Daoy (cell line): Measurements from ENCODE around the gene MEGF6. TPM values are rescaled to one million over a fixed set of nuclear protein-coding genes. Genes with fewer than 3 reads are reported as not detected.

ENCODE experiments used
- DNase-seq: peaks from one replicate; pipeline ENCODE4 v3.0.0-alpha.2; 2015; ENCODE audit warnings: low read depth
- total RNA-seq: library from RNA; depleted of rRNA; stranded (reverse); fragments of >200 nt; shearing (Covaris generic); gene quantifications from 2 replicates; pipeline ENCODE4 v1.2.3, GENCODE V29; 2014

MEGF6 gene
- total RNA-seq, 1 experiment from 2014 or later = 2.5 TPM

- DNase-seq = no peak
Observed at GRCh38 chr1:3609769-3610526, 1.4 kb downstream of the MEGF6 start.

DNA sequence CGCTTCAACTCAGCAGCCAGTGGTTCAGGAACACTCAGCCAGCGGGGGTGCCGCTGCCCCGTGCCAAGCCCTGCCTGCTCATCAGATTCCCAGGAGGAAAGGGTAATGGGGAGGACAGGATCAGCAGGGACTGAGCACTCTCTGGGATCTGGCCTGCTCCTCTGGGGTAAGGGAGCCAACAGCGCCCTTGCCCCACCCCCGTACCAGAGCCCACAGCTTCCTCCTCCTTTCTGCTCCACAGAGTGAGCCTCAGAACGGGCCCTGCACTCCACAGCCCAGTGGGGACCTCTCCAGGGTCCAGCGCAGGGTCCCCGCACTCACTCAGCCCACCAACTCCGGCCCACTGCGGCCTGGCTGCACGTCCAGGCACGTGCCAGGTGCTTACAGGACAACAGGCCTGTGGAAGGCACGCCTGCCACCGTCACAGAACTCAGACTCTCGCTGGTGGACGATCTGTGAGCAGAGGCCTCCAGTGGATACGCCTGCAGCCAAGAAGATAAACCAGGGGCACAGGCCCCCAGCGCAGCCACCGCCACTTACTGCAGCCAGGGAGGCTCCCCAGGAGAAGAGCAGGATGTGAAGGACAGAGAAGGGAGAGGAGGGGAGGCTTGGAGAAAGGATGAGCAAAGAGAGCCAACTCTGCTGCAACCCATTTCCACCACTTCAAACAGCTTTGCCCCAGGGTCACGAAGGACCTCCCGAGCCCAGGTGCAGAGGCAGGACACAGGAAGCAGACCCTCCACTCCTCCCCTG is 2.1 kb downstream of the MEGF6 start:
- DNase-seq = no peak

- DNase-seq = no peak
Observed at GRCh38 chr1:3608154-3608553, 3.2 kb downstream of the MEGF6 start.

GRCh38 chr1:3607703-3608065 is 3.6 kb downstream of the MEGF6 start:
- no peak for DNase-seq

GRCh38 chr1:3606779-3607702 is 4.3 kb downstream of the MEGF6 start:
- DNase-seq = no peak

GRCh38 chr1:3604997-3605823 is 6.1 kb downstream of the MEGF6 start:
- no peak for DNase-seq

DNA sequence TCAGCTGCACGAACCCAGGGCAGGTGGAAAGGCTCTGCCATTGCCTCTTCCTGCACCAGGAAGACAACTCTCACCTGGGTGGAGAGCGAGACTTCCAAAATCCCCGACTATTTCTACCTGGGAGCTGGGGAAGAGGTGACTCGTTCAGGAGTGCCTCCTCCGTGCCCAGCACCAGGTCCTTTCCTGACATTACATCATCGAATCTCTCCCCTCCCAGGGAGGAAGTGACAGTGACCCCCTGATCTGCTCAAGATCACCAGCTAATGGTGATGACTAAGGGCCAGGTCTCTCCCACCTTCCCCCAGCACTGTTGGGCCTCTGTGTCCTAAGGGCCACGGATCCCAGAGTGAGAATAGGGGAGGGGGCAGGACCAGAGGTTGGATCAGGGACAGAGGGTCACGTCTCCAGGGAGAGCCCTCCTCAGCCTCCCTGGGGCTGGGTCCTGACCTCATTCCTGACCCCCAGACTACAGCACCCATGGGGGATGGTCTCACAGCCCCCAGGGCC is 6.8 kb downstream of the MEGF6 start:
- no peak for DNase-seq

- no peak for DNase-seq
Observed at GRCh38 chr1:3603571-3604467, 7.5 kb downstream of the MEGF6 start.

DNA sequence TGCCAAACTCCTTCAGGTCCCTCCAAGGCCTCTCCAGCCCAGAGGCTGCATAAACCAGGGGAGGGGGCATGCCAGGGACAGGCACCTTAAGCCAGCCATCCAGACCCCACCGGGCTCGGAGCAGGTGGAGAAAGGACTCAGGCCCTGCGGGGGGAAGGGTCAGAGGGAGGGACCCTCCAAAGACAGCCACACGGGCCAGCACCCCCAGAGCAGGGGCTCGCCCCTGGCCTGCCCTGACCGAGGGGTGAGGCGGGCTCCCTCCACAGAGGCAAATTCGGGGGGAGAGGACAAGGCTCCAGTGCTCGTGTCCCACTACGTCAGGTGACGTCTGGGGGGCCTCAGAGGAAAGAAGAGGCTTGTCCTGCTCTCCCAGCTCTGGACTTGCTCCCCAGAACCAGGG is 8.2 kb downstream of the MEGF6 start:
- no peak for DNase-seq

DNA sequence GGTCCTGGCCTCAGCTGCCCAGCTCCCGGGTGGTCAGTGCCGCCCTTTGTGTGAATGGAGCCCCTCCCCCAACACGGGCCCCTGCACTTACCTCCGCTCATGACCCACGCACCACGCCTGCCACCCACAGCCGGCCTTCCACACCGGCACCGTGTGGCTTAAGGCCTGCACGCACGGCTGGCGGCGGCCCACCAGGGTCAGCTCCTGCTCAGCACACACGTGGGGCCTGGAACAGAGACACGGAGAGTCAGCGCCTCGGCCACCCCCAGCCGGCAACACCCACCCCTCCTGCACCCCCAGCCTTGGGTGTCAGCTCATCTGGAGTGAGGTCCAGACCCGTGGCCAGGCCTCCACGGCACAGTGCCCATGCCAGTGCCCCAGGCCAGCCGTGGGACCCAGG is 8.9 kb downstream of the MEGF6 start:
- no peak for DNase-seq

GRCh38 chr1:3601743-3602142 is 9.6 kb downstream of the MEGF6 start:
- DNase-seq = no peak

- DNase-seq = no peak
Observed at GRCh38 chr1:3600354-3600753, 11.0 kb downstream of the MEGF6 start.

DNA sequence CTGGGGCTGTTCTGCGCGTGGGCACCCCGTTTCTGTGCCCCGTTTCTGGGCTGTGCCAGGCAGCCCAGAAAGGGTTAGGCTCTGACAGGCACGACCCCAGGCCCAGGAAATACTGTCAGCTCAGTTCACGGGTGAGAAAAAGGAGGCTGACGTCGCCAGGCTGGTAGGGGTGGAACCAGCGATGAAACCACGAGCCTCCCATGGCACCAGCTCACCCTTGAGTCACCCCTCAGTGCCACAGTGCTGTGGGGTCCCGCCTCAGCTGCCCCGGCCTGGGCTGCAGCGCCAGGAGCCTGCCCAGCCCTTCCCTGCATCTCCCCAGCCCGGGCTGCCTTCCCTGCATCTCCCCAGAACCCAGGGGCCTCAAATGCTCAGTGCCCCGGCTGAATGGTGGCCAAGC is 11.5 kb downstream of the MEGF6 start:
- no peak for DNase-seq

- no peak for DNase-seq
Observed at GRCh38 chr1:3599286-3599811, 12.0 kb downstream of the MEGF6 start.

DNA sequence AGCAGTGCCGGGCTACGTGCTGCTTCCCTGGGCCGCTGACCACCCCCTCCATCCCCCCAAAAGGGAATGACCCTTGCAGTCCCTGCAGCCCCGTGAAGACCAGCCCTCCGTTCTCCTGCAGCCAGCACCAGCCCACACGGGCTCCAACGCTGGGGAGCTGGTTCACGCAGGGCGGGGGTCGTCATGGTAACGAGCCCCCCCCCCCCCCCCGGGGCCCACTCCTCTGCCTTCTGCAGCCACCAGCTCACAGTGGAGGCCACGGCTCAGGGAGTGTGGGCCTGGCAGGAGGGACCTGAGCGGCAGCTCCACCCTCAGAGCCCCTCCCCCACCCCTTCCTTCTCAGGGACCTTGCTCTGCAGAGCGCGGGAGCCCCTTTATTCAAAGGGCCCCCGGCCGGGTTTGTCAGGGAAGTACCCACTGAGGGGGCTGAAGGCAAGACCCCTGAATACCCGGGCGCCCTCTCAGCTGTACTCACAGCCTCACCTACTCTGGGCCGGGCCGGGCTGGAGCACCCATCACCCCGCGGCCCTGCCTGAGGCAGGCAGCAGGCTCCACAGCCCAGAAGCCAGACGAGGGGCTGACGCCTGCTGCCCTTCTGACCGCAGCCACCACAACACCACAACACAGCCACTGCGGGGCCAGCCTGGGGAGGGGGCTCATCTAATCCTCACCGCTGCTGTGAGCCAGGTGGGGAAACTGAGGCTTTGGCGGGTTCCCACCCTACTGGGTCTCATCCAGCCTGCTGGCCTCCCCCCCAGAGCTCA is 12.6 kb downstream of the MEGF6 start:
- DNase-seq = no peak

DNA sequence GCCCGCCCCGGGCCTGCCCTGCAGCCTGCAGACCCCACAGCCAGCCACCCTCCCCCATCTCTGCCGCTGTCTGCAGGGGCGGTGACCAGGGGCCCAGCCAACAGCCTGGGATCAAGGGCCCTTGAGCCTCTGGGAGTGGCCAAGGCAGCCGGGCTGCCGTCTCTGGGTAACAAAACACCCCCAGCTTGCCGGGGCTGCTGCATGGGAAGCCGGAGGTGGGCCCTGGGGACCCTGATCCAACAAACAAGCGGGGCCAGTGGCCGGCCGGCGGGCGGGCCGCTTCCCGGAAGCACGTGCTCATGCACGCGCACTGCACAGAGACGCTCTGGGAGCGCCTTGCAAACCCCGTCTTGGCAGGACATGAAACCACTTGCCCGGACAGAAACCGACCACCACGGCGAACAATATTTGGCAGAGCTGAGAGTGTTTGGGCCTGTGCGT is 13.2 kb downstream of the MEGF6 start:
- DNase-seq = no peak

GRCh38 chr1:3597599-3597964 is 13.7 kb downstream of the MEGF6 start:
- no peak for DNase-seq

GRCh38 chr1:3596663-3597598 is 14.4 kb downstream of the MEGF6 start:
- no peak for DNase-seq
